GM19463 (cell line): ENCODE results near the gene SMYD3.

Source experiments
- ATAC-seq: cut with Tn5 transposase; IDR thresholded peaks from one replicate; pipeline ENCODE4 v1.9.1; 2021; ENCODE audit warnings: mild to moderate bottlenecking, moderate library complexity; ENCODE audit not compliant: unreplicated experiment

SMYD3 gene

DNA sequence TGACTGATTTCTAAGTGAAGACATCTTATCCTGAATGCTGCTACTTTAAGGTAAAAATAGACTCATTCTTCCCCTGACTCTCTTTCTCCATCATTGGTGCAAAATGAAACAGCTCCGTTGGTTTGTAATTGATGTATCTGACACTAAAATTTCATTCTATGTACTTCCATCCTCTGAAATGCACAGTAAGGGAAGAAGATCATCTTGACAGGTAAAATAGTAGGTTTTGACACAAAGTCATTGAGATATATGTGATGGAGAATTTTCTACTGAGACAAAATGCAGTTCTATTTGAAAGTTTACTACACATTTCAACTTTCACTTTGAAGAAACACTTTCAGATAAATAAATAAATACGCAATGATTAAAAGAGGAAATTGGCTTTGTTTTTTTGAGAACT, 348.9 kb downstream of the SMYD3 start:
- no peak for ATAC-seq

DNA sequence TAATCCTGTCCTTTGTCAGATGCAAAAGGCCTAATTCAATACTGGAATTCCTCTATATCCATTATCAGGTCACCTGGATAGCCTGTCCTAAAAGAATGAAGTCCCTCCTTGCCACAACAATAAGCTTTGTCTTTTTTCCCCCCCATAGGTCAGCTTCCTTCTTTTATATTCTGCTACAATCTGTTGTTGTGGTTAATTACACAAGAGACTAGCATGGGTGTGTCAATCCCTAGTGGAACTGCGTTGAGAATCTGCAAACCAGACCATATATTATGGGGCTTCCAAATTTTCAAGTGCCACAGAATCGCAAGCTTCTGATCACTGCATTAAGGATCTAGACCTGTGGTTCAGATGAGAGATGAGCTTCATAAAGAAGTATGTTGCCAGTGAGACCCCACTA, 349.6 kb downstream of the SMYD3 start:
- no peak for ATAC-seq

DNA sequence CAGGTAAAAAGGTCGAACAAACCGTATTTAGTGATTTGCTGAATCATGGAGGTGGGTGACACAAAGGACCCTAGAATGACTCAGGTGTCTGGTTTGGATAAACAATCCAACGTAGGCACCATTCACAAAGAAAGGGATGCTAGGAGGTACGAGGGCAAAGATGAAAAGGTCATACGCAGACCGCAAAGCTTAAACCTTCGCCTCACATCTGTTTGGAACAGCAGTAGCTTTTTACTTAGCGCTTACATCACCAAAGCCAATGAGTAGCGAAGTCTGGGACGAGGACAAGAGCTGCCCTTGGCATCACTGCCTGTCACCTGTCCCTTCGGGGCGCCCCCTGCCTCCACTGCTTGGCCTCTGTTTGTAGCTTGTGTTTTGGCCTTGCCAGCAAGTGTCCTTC, 350.2 kb downstream of the SMYD3 start:
- ATAC-seq, result no peak

DNA sequence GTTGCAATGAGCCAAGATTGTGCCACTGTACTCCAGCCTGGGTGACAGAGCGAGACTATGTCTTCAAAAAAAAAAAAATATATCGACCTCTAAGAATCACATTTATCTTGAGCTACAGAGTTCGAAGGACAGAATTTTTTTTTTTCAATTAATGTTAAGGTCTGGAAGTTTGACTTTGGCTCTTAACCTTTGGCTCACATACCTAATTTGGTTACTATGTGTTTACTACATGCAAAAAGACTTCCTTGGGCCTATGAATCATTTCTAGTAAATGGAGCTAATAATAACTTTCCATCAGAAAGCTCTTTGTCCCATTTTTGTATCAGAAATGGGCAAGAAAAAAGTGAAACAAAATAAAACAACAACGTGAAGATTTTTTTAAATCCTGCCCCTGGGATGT, 351.2 kb downstream of the SMYD3 start:
- ATAC-seq, result no peak

GRCh38 chr1:246153796-246154212, 353.3 kb downstream of the SMYD3 start:
- no peak for ATAC-seq

- no peak for ATAC-seq
These were observed 354.1 kb downstream of the SMYD3 start for GRCh38 chr1:246152986-246153431.

DNA sequence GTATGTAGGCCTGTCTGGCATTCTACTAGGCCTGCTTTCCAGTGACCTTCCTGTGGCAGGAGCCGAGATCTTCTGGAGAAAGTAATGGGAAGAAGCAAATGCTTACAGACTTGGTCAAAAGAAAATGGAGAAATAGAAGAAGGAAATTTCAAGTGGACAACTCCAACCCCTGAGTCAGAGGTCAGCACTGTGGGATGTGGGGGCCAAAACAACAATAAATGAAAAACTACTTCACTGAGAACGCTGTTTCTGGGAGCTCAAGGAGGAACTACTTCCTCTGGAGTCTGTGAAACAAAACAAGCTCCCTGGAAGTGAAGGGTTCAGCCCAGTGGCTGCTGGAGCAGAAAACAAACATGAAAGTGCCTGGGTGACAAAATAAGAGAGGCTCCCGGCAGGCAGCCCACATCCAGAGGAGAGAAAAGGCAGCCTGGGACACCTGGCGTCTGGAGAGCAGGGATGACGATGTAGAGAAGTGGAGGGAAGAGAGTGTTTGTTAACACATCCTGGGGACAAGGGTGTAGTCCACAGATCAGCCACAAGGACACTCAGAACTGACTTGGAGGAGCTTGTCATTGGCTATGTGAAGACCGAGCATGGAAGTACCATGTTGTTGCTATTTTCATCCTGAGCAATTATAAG, 355.2 kb downstream of the SMYD3 start:
- ATAC-seq, result no peak

- no peak for ATAC-seq
These were observed 357.5 kb downstream of the SMYD3 start for GRCh38 chr1:246149543-246149942.

GRCh38 chr1:246147524-246148461, 359.3 kb downstream of the SMYD3 start:
- ATAC-seq, result no peak

DNA sequence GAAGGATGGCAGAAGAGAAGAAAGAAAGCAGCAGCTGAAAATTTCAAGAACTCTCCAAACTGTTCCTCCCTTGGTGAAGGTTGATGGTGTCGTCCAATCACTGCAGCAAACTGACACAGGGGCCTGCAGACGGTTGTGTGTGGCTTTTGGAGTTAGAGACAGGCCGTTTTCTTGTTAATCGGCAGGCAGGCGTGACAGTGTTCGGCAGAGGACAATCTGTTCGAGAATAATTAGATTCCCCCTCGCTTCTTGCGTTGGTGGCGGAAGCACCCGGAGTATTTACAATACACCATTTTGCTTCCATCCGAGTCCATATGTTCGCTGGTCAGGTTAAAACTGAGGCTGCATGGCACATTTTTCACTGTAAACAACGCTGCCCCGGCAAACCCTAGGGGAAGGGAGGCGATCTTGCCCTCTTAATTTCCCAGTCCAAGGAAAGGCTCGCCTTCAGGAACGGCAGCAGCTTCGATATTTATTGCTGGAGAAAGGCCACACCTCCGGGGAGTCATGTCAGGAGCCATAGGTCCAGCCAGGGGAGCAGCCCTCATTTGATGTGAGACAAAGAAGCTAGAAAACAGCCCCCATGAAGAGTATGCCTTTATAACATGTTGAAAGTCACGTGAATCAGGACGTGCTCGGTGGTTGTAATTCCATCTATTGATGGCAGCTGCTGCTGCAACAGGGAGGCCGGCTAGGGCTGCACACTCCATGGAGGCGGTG, 360.1 kb downstream of the SMYD3 start:
- ATAC-seq, result no peak

GRCh38 chr1:246145900-246146299, 361.2 kb downstream of the SMYD3 start:
- ATAC-seq, result no peak

DNA sequence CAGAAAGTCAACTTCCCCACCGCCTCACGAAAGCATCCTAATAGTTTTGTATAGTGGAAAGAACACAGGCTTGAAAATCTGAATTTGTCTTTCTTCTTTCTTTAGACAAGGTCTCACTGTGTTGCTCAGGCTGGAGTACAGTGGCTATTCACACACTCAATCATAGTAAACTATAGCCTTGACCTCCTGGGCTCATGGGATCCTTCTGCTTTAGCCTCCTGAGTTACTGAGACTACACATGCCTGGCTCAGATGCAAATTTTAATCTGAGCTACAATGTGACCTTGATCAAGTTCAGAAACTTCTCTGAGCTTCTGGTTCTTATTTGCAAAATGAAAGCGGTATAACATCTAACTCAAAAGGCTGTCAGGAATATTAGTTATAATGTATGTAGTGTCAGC, 362.1 kb downstream of the SMYD3 start:
- no peak for ATAC-seq

- ATAC-seq, result no peak
These were observed 364.7 kb downstream of the SMYD3 start for GRCh38 chr1:246142320-246142893.

DNA sequence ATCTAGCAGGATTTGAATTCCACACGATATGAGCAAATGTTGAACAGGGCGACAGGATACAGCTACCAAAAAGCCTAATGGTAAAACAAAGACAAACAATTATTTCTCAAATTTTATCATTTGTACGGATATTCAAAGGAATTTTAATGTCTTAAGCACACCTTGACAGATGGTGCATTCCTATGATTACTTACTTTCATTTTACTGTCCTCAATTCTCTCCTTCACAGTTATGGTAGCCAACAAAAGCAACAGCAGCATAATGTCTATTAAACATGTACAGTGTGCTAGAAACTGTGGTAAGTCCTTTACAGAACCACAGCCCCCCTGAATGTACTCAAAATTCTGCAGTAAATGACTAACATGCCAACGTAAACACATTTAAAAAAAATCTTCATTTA, 365.8 kb downstream of the SMYD3 start:
- no peak for ATAC-seq

GRCh38 chr1:246139745-246140182, 367.3 kb downstream of the SMYD3 start:
- no peak for ATAC-seq

- ATAC-seq, result no peak
These were observed 368.3 kb downstream of the SMYD3 start for GRCh38 chr1:246138781-246139180.

GRCh38 chr1:246136477-246136876, 370.6 kb downstream of the SMYD3 start:
- no peak for ATAC-seq

GRCh38 chr1:246134789-246135188, 372.3 kb downstream of the SMYD3 start:
- no peak for ATAC-seq

- ATAC-seq, result no peak
These were observed 376.0 kb downstream of the SMYD3 start for GRCh38 chr1:246131095-246131494.

DNA sequence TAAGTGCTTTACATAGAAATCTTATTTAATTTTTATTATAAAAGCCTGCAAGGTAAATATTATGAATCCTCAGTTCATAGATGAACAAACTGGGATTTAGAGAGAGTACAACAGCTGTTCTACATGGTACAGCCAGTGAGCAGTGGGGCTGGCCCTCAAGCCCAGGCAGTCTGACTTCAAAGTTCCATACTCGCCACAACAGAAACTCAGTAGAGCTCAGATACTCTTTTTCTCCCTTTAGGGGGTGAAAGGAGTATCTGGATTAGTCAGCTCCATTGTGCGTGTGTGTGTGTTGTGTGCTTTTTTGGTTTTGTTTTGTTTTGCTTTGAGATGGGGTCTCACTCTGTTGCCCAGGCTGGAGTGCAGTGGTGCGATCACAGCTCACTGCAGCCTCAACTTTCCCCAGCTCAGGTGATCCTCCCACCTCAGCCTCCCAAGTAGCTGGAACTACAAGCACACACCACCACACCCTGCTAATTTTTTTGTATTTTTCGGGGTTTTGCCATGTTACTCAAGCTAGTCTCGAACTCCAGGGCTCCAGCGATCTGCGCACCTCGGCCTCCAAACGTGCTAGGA, 378.5 kb downstream of the SMYD3 start:
- ATAC-seq, result no peak

- ATAC-seq, result no peak
These were observed 380.5 kb downstream of the SMYD3 start for GRCh38 chr1:246126580-246126979.
